Hepatocyte (in vitro differentiated cells): ENCODE measurements around the gene LCAT.

Experiments used
- EZH2 ChIP-seq: fragments of 200-600 bp; sonication (generic); IDR thresholded peaks from 2 replicates; pipeline ENCODE4 v1.6.1; 2016; ENCODE audit warnings: antibody characterized with exemption, mild to moderate bottlenecking, borderline replicate concordance
- EZH2phosphoT487 ChIP-seq: fragments of 200-600 bp; sonication (generic); IDR thresholded peaks from one replicate; pipeline ENCODE4 v1.6.1; 2018; ENCODE audit warnings: antibody characterized with exemption, mild to moderate bottlenecking, low read depth, moderate library complexity; ENCODE audit not compliant: unreplicated experiment, severe bottlenecking
- TF ChIP-seq, protein P1 (sequence below): fragments of 200-600 bp; sonication (generic); IDR thresholded peaks from 2 replicates; pipeline ENCODE4 v1.5.1; 2016; ENCODE audit warnings: antibody characterized with exemption, mild to moderate bottlenecking; ENCODE audit not compliant: poor library complexity

DNA sequence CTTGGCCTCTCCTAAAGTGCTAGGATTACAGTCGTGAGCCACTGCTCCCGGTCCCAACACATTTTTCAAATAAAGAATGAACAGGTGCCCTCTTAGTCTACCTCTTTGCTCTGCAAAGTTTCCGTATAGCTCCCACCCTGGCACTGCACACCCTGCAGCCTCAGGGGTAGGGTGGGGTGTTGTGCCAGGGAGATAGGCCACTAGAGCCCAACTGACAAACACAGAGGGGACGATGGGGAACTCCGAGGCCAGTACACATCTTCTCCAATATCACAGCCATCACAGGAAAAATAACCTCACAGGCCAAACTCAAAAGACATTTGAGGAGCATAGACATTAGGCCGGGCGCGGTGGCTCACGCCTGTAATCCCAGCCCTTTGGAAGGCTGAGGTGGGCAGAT lies 27.2 kb upstream of the LCAT start:
- TF ChIP-seq EZH2 (no peak), EZH2phosphoT487 (no peak)
- TF ChIP-seq, protein P1, sequence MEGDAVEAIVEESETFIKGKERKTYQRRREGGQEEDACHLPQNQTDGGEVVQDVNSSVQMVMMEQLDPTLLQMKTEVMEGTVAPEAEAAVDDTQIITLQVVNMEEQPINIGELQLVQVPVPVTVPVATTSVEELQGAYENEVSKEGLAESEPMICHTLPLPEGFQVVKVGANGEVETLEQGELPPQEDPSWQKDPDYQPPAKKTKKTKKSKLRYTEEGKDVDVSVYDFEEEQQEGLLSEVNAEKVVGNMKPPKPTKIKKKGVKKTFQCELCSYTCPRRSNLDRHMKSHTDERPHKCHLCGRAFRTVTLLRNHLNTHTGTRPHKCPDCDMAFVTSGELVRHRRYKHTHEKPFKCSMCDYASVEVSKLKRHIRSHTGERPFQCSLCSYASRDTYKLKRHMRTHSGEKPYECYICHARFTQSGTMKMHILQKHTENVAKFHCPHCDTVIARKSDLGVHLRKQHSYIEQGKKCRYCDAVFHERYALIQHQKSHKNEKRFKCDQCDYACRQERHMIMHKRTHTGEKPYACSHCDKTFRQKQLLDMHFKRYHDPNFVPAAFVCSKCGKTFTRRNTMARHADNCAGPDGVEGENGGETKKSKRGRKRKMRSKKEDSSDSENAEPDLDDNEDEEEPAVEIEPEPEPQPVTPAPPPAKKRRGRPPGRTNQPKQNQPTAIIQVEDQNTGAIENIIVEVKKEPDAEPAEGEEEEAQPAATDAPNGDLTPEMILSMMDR, result no peak
